Measurements from ENCODE around the gene USH1C.

USH1C gene

DNA sequence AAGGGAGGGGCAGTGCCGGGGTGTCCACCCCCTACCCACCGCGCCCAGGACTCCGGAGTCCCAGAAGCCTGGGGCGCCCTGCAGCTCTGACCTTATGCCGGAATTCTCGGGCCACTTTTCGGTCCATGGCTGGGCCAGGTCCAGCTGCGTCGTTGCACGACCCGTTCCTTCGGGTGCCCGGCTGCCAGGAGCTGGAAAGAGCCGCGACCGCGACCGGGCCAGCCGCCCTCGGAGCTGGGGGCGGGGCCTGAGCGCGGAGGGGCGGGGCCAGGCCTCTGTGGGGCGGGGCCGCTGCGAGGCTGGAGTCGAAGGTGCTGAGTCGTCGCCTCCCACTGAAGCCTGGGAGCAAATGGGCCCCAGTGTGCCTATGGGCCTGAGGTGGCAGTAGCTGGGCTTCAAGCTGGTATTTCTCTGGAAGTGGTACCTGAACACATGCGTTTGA, at the start of gene USH1C:
USH1C (minus strand) TSS at position 236 of the 442 bp plus-strand sequence; CDS start at position 127, 109 bp downstream.
- no peak for DNase-seq

DNA sequence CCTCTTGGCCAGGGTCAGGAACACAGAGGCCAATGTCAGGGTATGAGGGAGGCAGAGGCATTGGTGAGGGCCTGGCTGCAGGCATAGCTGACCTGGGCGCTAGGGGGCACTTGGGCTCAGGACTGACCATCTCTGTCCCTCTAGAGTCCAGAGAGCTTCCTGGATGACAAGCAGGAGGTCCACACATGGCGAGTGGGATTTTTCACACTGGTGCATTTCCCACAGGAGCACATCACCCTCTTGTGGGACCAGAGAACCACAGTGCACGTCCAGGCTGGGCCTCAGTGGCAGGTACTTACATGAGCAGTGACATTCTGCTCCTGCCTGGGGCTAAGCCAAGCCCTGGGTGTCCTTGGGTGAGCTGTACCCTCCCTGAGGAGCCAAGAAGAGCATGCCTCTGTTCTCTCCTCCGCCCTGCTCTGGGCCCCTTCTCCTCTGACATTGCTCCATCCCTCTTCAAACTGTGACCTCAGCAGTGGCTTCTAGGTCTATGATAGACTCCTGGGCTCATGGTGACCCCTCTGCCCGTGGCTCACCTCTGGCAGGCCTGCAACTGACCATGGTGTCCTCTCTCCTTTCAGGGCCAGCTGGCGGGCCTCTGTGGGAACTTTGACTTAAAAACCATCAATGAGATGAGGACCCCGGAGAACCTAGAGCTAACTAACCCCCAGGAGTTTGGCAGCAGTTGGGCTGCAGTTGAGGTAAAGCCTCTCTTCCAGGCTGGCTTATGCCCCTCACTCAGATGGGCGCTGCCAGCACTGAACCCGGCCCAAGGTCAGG, 49.4 kb upstream of the USH1C start:
- DNase-seq = no peak

DNA sequence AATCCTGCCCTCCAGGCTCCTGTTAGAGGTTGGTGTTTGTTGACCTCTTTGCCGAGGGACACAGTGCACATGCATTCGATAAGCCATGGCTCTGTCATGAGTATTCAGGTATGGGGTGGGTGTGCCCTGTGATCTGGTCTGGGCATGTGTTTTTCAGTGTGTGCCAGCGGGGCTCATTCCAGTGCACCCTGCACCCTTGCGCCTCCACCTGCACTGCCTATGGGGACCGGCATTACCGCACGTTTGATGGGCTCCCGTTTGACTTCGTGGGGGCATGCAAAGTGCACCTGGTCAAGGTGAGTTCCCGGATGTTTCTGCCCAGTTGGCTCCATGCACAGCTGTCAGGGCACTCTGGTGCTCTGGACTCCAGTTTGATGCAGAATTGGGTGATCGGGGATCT, 47.1 kb upstream of the USH1C start:
- no peak for DNase-seq

DNA sequence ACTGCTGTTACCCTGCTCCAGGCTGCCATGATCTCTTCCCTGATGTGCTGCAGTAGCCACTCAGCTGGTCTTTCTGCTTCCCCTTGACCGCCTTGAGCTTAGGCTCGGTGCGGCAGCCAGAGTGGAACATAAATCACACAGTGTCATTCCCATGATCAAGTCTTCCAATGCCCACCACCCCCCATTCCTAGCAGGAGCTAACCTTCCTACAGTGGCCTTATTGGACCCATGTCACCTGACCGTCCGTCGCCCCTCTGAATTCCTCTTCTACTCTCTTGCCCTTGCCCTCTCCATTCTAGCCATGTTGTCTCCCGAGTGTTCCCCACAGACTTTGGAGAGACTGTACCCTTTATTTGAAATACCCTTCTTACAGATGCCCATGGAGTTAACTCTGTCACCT, 46.2 kb upstream of the USH1C start:
- no peak for DNase-seq

DNA sequence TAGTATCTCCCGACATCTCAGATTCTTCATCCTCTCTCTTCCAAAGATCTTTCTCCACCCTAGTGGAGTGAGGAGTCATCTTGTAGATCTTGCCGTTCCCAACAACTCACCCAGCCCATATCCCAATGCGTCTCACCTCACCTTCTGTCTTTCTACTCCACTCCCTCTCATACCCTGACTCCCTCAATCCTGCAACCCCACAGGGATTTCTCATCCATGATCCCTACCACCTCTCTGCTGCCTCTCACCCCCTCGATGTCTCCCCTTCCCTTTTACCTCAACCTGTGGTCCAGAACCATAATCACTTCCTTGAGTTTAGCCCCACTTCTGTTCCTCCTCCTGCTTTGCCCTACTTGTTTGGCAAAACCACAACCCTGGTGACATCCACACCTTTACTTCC, 44.5 kb upstream of the USH1C start:
- no peak for DNase-seq

DNA sequence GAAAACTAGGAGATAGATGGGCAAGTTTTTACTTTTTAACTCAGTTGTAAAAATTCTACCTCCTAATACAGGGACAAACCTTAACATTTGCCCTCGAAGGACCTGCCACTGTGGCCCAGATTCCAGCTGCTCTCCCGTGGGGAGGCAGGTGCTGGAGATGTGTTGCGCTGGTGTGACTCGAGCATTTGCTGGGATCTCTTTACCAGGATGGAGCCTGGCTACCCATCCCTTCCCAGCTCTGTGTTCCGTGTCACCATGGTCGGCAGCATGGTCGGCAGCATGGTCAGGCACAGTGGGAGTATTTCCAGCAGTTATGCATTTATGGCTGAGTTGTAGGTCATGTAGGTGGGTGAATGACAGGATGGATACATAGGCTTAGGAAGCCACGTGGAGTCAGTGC, 44.0 kb upstream of the USH1C start:
- no peak for DNase-seq

DNA sequence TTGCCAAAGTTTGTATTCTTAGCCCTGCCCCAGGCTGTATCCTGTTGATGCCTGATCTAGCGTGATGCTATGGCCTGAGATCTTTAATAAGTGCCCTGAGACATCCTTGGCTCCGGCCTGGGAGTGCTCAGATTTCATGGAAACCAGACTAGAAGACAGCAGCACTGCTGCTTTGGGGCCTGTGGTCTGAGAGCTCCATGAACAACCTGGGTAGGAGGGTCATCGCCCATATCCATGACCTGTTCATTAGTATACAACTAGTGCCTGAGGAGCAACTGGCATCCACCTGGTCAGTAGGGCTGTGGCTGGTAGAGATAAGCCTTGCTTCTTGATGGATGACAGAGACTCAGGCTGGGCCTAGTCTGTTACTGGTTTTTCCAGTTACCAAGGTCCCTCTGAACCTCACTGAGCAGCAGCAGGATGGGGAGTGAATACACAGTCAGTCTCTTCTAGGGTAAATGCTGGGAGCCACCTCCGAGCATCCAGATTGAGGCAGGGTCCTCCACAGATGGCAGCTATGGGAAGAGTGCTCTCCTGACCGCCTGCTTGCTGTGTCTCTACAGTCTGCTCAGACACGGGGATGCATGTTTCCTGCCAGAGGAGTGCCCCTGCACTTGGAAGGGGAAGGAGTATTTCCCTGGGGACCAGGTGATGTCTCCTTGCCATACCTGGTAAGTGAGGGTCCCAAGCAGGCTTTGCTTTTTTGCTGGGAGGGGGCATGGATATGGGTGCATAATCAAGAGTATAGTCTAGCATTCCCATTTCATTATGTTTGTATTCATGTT, 41.9 kb upstream of the USH1C start:
- no peak for DNase-seq

DNA sequence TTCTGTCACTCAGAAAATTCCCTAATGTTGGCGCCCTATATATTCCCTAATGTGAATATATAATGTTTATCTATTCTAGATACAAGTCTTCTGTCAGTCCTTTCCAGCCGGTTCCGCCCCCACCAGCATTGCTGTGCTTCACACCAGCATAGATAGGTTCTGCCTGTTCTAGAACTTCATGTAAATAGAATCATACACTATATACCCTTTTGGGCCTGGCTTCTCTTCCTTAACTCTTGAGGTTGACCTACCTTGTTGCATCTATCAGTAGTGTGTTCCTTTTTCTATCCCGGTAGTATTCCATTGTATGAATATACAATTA, 37.5 kb upstream of the USH1C start:
- DNase-seq = no peak

DNA sequence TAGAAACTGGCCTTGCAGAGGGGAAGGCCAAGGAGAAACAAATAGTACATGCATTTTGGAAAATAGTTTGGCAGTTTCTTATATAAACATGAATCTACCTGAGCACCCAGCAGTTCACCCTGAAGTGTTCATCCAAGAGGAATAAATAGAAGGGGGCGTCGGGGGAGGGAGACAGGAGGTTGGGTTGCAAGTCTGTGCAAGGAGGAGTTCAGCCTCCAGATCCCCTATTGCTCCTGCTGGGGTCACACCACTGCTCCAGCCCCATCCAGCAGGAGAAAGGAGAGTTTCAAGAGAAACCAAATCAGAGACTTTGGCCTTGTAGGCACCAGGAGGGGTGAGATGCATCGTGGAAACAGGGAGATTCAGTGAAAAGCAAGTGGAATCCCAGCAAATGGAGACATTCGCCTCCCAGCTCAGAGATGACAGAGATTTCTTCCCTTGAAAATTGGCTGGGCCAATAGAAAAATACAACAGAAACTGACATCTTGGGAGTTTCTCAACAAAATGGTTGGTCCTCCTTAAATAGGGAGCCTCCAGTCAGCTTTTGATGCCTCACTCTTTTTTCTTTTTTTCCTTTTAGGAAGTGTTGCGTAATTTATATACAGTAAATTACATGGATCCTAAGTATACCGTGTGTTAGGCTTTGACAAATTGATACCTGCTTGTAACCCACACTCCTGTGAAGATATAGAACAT, 37.0 kb upstream of the USH1C start:
- DNase-seq = no peak

DNA sequence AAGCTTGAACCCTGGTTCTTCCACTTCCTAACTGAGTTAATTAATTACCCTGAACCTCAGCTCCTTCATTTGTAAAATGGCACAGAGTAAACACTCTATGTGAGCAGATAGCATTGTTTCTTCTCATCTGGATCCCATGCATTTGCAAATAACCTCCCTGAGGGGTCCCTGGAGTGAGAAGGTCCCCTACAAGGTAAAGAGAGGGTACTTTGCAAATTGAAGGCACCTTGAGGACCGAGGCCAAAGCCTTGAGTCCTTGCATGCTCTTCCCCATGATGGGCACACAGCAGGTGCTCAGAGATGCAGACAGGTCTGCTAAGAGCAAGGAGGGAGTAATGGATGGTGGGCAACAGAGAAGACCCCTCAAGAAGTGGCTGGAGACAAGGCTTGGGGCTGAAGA, 36.1 kb upstream of the USH1C start:
- DNase-seq = no peak

DNA sequence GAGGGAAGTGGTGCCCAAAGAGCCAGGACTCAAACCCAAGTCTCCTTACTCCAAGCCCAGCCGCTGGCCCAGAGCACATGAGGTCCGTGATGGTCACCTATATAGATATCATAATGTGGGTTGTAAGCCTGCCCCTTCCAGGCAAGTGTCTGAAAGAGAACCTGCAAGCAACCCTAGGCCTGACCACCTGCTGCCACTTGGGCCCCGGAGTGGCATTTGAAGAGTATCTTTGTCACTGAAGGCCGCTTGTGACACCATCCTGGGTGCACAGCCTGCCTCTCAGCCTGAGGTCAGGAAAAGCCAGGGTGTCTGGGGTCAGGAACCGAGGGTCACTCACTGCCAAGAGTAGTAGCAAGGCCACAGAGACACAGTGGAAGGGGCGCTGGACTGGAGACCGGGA, 35.2 kb upstream of the USH1C start:
- DNase-seq = no peak

DNA sequence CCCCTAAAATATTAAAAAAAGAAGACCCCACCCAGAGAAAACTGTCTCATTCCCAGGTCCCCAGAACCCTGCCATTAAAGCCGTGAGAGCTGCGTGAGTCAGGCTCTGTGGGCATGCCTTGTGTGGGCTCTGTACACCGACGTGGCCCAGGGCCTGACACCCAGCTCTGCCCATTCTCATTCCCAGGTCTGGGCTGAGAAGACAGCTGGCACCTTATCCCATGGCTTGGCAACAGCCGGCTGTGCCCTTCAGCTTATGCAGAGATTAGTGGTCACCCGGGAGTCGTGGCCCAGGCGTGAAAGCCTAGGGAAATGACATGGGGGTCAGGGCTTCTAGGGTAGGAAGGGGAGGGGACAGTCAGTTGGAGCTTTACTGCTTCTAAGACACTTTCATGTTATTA, 34.7 kb upstream of the USH1C start:
- no peak for DNase-seq

DNA sequence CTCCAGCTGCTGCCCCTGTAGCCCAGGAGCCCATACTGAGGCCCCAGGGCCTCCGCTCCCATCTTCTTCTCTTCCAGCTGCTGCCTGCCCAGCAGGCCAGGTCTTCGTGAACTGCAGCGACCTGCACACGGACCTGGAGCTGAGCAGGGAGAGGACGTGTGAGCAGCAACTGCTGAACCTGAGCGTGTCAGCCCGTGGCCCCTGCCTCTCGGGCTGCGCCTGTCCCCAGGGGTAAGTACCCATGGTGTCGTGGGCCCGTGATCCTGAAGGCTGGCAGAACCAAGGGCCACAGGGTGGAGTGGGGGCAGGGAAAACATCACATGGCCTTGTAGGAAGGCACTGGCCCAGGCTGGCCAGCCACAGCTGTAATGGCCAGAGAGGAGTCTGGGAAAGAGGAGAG, 34.1 kb upstream of the USH1C start:
- no peak for DNase-seq

DNA sequence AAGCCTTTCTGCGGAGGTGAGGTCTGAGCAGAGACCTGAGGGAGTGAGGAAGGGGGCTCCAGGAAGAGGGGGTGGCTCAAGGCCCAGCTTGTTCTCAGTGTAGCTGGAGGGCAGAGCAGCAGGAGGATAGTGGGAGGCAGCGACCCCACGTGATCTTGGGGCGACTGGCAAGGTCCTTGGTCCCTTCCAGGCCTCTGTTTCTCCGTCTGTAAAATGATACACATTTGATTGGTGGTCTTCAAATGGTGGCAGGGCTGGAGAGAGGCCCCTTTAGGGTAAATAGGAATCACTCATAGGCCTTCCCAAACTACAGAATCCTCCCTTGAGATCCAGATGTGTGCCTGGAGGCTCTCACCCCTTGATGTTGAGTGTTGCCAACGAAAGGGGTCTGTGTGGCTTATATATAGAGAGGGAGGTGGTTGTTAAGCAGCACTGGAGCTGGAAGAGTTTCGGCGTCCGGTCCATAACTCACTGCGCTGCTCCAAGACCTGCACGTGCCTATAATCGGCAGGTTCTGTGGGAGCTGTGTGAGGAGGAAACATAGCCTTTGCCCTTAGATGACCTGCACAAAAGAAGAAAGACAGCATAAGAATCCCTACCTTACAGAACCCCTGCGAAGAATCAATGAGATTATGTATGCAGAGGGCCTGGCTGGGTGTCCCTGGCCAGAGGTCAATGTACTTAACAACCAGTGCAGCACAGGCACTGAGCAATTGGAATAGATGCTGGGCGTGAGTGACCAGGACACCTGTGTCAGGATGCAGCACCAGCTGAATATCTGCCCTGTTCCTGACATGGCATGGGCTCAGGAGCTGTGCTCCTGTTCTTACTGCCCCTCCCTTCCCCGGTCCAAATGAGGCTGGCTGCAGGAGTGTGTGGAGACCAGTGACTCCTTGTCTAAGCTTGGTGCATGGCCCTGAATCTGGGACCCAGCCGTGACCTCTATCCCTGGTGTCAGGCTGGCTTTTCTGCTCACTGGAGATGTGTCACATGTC, 31.5 kb upstream of the USH1C start:
- no peak for DNase-seq

DNA sequence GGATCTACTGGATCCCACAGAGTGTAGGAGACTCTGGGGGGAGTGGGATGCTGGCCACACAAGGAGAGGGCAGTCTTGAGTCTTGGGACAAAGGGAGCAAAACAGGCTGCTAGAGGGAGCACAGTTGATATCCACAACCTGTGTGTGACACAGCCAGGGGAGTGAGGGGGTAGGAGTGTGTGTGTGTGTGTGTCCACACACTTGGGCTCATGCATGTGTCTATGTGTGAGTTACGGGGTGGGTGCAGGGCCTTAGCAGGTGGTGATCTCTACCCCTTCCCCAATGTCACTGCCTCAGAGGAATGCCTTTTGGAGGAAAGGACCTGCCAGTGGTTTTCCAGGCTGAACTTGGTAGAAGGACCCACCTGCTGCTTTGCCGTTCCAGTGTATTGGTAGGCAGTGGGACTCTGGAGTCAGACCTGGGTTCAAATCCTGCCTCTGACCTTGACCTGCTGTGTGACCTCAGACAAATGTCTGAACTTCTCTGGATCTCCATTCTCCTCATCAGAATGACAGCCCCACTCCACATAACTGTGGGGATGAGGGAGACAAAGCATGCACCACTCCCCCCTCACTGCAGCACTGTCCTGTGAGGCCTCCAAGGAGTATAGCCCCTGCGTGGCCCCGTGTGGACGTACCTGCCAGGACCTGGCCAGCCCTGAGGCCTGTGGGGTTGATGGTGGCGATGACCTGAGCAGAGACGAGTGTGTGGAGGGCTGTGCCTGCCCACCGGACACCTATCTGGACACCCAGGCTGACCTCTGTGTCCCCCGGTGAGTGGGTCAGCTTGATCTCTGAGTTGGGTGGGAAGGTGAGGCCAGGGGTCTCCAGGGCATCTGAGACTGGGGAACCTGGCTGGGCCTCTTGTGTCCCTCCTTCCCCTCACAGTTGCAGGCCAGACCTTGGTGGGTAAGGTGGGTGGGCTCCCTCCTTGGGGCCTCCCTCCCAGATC, 30.2 kb upstream of the USH1C start:
- DNase-seq = no peak

DNA sequence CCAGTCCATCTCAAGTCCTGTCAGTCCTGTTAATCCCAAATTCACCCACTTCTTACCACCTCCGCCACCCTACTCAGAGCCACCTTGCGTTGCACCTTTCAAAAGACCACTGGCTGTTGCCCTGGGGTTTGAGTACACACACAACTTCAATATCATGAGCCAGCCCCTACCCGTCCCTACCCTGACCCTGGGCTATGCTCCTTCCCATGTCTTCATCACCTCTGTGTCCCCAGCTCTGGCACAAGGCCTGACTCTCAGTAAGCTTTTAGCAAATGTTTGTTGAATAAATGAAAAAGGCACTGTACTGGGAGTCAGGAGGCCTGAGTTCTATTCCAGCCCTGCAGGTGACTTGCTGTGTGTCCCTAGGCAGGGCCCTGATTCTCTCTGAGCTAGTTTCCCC, 29.3 kb upstream of the USH1C start:
- no peak for DNase-seq

DNA sequence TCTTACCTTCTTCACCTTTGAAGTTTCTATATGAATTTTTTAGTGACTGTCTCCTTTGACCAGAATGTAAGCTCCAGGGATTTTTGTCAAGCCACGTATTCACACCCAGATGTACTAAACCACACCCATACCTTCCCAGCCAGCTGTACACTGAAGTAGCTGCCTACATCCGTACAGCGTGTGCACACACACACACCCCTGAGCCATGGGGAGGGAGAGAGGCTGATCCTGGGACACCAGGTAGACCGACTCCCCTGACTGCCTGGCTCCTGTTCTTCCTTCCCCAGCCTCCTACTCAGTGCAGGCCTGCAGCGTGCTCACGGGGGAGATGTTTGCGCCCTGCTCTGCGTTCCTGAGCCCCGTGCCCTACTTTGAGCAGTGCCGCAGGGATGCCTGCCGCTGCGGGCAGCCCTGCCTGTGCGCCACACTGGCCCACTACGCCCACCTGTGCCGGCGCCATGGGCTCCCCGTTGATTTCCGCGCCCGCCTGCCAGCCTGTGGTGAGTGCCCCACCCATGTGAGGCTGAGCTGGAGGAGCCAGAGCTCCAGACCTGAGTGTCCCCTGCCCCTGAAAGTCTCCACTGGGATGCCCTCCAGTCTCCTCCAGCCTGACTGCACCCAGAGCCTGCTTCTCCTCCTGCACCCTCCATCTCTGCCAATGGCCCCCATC, 28.7 kb upstream of the USH1C start:
- DNase-seq = no peak

DNA sequence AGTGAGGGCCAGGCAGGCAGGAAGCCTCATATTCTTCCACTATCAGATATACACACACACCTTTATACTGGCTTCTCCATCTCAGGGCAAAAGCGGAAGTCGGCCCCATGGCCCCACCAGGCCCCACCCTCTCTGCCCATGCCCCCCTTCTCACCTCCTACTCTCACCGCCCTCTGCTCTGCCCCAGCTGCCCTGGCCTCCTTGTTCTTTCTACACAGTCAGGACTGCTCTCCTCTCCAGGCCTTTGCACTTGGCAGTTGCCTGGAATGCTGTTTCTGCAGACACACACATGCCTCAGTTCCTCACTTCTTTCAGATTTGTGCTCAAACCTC, 28.1 kb upstream of the USH1C start:
- no peak for DNase-seq

DNA sequence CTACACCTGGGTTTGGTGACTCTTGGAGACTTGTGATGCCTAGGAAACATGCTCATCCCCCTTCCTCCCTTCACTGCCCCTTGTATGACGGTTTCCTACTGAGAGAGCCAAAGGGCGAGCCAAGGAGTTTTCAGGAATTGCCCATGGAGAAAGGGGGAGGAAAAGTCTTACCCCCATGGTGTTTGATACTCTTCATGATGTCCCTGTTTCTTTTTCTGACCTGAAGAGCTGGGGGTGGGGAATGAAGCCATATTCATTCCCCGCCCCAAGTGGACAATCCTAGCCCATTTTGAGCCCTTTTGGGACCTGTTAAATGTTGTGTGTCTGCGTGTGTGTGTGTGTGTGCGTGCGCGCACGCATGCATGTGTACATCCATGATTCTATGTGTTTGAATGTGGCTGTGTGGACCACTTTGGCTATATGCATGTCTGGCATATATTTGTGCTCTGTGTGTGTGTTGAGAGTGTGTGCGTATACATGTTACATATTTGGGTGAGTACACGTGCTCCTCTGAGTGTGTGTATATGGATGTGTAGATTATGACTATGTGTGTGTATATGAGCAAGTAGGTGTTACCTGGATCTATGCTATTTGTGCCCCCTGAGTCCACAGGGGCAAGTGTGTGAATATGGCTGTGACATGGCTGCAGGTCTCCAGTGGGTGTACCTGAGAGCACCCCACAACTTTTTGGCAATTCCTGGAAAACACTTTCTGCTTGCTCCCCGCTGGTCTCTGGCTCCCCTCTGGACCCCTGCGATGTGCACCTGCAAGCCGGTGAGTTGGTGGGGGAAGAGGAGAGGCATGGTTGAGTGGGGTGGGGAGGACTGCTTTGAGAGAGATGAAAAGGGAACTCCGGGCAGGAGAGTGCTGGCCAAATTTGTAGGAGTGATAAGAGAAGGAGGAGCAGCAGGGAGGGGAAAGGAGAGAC, 27.5 kb upstream of the USH1C start:
- no peak for DNase-seq

DNA sequence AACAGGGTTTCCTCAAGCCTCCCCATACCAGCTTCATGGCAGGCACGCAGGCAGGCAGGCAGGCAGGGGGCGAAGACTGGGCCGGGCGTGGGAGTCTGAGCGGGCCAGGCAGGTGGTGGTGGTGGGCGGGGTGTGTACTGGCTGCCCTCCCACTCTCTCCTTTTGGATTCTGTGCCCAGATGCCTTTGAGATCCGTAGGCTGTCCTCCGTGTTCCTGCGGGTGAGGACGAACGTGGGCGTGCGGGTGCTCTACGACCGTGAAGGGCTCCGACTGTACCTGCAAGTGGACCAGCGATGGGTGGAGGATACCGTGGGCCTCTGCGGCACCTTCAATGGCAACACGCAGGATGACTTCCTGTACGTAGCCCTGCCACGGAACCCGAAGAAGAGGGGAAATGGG, 25.8 kb upstream of the USH1C start:
- no peak for DNase-seq

Measured in AML-193 (cell line).